SU-DHL-6 (cell line): ENCODE measurements around the gene PCSK2.

Experiments used
- H2AFZ ChIP-seq: fragments of 200-600 bp; sonication (generic); 2 replicates; pipeline ENCODE4 v1.6.1; 2014; ENCODE audit warnings: low read depth, mild to moderate bottlenecking, moderate library complexity, mixed read lengths, antibody characterized with exemption, low read length; ENCODE audit not compliant: severe bottlenecking
- H3F3A ChIP-seq: fragments of 200-600 bp; shearing (Covaris generic); 2 replicates; pipeline ENCODE4 v1.6.0; 2016; ENCODE audit warnings: antibody characterized with exemption, mild to moderate bottlenecking; ENCODE audit not compliant: insufficient read depth
- H3K27ac ChIP-seq: fragments of 200-600 bp; sonication (generic); 2 replicates; pipeline ENCODE4 v1.5.1; 2016; ENCODE audit warnings: low read depth, mild to moderate bottlenecking, low read length, moderate library complexity, mixed read lengths
- H3K27me3 ChIP-seq: fragments of 200-600 bp; sonication (generic), shearing (Covaris generic); 2 replicates; pipeline ENCODE4 v1.6.0; 2014; ENCODE audit warnings: mild to moderate bottlenecking, low read length
- H3K36me3 ChIP-seq: fragments of 200-600 bp; sonication (generic); 2 replicates; pipeline ENCODE4 v1.6.1; 2014; ENCODE audit warnings: mild to moderate bottlenecking, low read length, mixed read lengths
- H3K4me2 ChIP-seq: fragments of 300-600, 200-600 bp; shearing (Covaris generic), sonication (generic); 2 replicates; pipeline ENCODE4 v1.6.0; 2014; ENCODE audit warnings: low read length, low read depth, mild to moderate bottlenecking; ENCODE audit not compliant: poor library complexity, severe bottlenecking
- H3K4me3 ChIP-seq: fragments of 200-600 bp; sonication (generic); 2 replicates; pipeline ENCODE4 v1.5.1; 2014; ENCODE audit warnings: antibody characterized with exemption, low read length, mild to moderate bottlenecking, mixed read lengths; ENCODE audit not compliant: insufficient read depth, poor library complexity, severe bottlenecking
- H3K79me2 ChIP-seq: fragments of 200-600 bp; sonication (generic); 2 replicates; pipeline ENCODE4 v1.6.1; 2014; ENCODE audit warnings: mild to moderate bottlenecking, low read length, moderate library complexity; ENCODE audit not compliant: insufficient read depth
- H3K9ac ChIP-seq: fragments of 200-600 bp; sonication (generic); 2 replicates; pipeline ENCODE4 v1.7.0; 2014; ENCODE audit warnings: mild to moderate bottlenecking, low read length
- H3K9me2 ChIP-seq: fragments of 200-600 bp; sonication (generic); replicated peaks from 2 replicates; pipeline ENCODE4 v1.6.1; 2014; ENCODE audit warnings: low read length; ENCODE audit not compliant: insufficient read depth
- H3K9me3 ChIP-seq: fragments of 200-600 bp; sonication (generic); 2 replicates; pipeline ENCODE4 v1.6.1; 2014; ENCODE audit warnings: low read length, mixed read lengths; ENCODE audit not compliant: insufficient read depth
- H4K20me1 ChIP-seq: fragments of 200-600 bp; sonication (generic); 2 replicates; pipeline ENCODE4 v1.6.1; 2014; ENCODE audit warnings: low read depth, mild to moderate bottlenecking, antibody characterized with exemption, low read length, moderate library complexity, mixed read lengths
- EZH2phosphoT487 ChIP-seq: fragments of 200-600 bp; sonication (generic), shearing (Covaris generic); conservative IDR thresholded peaks from 2 replicates; pipeline ENCODE4 v1.6.1; 2018; ENCODE audit warnings: mild to moderate bottlenecking, antibody characterized with exemption, low read length, moderate library complexity, mixed read lengths
- TF ChIP-seq, protein P1 (sequence below): fragments of 200-600 bp; sonication (generic); IDR thresholded peaks from one replicate; pipeline ENCODE4 v1.5.1; 2017; ENCODE audit warnings: antibody characterized with exemption, mild to moderate bottlenecking, low read length, moderate library complexity; ENCODE audit not compliant: insufficient read depth, poor library complexity, severe bottlenecking

Gene PCSK2

DNA sequence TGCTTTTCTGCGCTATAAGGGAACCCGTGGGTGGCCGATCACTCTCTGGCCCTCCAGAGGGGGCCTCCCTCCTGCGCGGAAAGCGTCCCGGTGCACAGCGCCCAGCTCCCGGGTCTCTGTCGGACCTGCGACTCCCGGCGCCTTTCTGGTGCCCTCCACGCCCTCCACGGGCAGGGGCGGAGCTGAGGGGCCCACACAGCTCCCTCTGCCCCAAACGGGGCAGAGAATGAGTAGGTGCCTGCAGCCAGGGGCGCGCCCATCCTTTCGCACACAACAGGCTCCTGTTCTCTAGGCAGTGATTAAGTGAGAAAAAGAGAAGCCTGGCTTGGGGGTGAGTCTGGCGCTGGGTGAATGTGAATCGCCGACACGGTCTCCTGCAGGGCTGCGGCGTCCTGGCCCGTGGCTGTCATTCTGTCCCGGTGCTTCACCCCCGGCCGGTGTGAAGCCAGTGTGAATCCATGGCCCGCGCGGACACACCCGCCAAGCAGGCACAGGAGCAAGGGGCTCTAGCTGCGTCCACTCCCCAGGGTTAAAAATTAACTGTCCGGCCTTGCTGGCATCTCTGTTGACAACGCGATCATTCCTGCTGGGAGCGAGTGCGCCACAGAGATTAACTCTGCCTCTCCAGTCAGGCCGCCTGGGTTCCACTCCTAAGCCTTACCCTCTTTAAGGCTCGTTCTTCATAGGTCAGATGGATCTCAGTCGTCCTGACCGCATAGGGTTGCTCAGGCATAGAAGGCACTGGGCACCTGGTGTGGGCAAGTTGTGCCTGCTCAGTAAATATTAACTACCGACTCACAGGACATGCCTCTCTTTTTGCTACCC, 88.8 kb downstream of the PCSK2 start:
- Histone ChIP-seq H3K79me2 (no peaks in the 10 kb centered on the region), H3K9me3 (no peaks in the 10 kb centered on the region), H3F3A (no peaks in the 10 kb centered on the region), H4K20me1 (no peaks in the 10 kb centered on the region), H2AFZ (no peak overlapping the region), H3K4me2 (no peak overlapping the region), H3K36me3 (no peaks in the 10 kb centered on the region), H3K4me3 (no peak overlapping the region), H3K27ac (no peak overlapping the region), H3K27me3 (no peaks in the 10 kb centered on the region), H3K9me2 (no peaks in the 10 kb centered on the region), H3K9ac (no peak overlapping the region)
- TF ChIP-seq EZH2phosphoT487: no peak
- TF ChIP-seq, protein P1, sequence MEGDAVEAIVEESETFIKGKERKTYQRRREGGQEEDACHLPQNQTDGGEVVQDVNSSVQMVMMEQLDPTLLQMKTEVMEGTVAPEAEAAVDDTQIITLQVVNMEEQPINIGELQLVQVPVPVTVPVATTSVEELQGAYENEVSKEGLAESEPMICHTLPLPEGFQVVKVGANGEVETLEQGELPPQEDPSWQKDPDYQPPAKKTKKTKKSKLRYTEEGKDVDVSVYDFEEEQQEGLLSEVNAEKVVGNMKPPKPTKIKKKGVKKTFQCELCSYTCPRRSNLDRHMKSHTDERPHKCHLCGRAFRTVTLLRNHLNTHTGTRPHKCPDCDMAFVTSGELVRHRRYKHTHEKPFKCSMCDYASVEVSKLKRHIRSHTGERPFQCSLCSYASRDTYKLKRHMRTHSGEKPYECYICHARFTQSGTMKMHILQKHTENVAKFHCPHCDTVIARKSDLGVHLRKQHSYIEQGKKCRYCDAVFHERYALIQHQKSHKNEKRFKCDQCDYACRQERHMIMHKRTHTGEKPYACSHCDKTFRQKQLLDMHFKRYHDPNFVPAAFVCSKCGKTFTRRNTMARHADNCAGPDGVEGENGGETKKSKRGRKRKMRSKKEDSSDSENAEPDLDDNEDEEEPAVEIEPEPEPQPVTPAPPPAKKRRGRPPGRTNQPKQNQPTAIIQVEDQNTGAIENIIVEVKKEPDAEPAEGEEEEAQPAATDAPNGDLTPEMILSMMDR: no peak

DNA sequence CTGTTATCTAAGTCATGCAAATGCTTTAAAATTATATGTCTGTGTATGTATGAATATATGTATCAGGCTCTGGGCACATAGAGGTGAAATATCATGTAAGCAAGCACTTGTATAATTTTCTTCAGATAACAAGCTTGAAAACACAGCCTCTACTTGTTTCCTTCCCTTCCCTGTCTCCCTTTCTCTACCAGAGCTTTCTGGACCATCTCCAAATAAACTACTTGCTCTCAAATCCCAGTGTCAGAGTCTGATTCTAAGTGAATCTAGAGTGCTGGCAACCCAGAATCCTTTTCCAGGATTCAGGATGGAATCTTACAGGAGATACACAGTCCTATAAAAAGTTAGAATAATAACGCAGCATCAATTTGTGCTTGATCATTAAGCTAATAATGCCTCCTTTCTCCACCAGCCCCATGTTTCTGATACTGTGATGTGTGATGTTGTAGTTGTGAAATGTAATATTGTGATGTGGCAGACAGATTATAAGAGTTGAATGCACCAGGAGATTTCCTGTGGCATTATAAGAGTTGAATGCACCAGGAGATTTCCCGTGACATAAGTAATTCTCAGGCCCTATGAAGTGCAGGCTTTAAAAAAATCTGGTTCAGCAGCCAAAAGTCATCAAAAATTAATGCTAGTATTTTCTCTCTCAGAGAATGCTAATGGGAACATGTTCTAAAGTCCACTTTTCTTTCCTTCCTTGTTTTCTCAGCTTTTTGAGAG, 89.6 kb downstream of the PCSK2 start:
- no peak overlapping the region for H3K4me3 ChIP-seq
- no peak overlapping the region for H2AFZ ChIP-seq
- H3K9me3 ChIP-seq: no peaks in the 10 kb centered on the region
- no peak overlapping the region for H3K9ac ChIP-seq
- no peak overlapping the region for H3K4me2 ChIP-seq
- no peaks in the 10 kb centered on the region for H3K36me3 ChIP-seq
- H3K79me2 ChIP-seq: no peaks in the 10 kb centered on the region
- TF ChIP-seq, protein P1: no peak
- no peak for TF ChIP-seq EZH2phosphoT487
- H4K20me1 ChIP-seq: no peaks in the 10 kb centered on the region
- no peak overlapping the region for H3K27ac ChIP-seq
- H3K27me3 ChIP-seq: no peaks in the 10 kb centered on the region
- H3K9me2 ChIP-seq: no peaks in the 10 kb centered on the region
- no peaks in the 10 kb centered on the region for H3F3A ChIP-seq

DNA sequence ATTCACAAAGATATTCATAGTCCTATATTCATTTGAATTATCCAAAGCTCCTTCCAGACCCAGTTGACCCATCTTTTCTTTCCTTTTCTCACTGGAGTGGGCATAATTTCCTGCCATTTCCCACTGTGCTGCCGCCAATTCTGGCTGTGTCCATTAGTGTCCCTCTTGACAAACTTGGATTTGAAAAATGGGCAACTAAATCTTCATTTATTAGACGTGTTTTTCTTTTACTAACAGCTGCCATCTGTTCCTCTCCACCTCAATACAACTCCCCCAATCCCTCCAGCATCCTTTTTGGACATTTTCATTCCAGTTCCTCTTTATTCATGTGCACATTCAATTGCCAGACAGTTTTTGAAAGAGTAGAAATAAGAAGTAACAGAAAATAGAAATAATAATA, 90.5 kb downstream of the PCSK2 start:
- Histone ChIP-seq H3K9ac (no peak overlapping the region), H2AFZ (no peak overlapping the region), H3K27ac (no peak overlapping the region), H4K20me1 (no peaks in the 10 kb centered on the region), H3K4me2 (no peak overlapping the region), H3K9me2 (no peaks in the 10 kb centered on the region), H3K79me2 (no peaks in the 10 kb centered on the region), H3K36me3 (no peaks in the 10 kb centered on the region), H3F3A (no peaks in the 10 kb centered on the region), H3K4me3 (no peak overlapping the region), H3K27me3 (no peaks in the 10 kb centered on the region), H3K9me3 (no peaks in the 10 kb centered on the region)
- TF ChIP-seq EZH2phosphoT487: no peak
- TF ChIP-seq, protein P1: no peak
